Type B pancreatic cell (in vitro differentiated cells): Measurements from ENCODE around the gene MACF1. TPM values are rescaled to one million over a fixed set of nuclear protein-coding genes. Genes with fewer than 3 reads are reported as not detected.

ENCODE experiments used
- DNase-seq: peaks from one replicate; pipeline ENCODE4 v3.0.0; 2021; ENCODE audit warnings: mixed read lengths; ENCODE audit not compliant: unreplicated experiment; ENCODE audit errors: extremely low spot score
- H3K27ac Mint-ChIP-seq: 2 replicates; pipeline ENCODE4 v1.8.0; 2021; ENCODE audit warnings: mild to moderate bottlenecking, mixed read lengths
- H3K27me3 Mint-ChIP-seq: 2 replicates; pipeline ENCODE4 v1.8.0; 2021; ENCODE audit warnings: mixed read lengths
- H3K36me3 Mint-ChIP-seq: 2 replicates; pipeline ENCODE4 v1.8.0; 2021; ENCODE audit warnings: mixed read lengths
- H3K4me1 Mint-ChIP-seq: one replicate; pipeline ENCODE4 v1.8.0; 2021; ENCODE audit warnings: mixed read lengths; ENCODE audit not compliant: unreplicated experiment
- H3K4me3 Mint-ChIP-seq: 2 replicates; pipeline ENCODE4 v1.8.0; 2021; ENCODE audit warnings: mild to moderate bottlenecking, mixed read lengths
- H3K9me3 Mint-ChIP-seq: 2 replicates; pipeline ENCODE4 v1.8.0; 2021; ENCODE audit warnings: mixed read lengths
- CTCF ChIP-seq: fragments of 200-600 bp; sonication (generic); conservative IDR thresholded peaks from 2 replicates; pipeline ENCODE4 v1.5.0; 2021; ENCODE audit warnings: antibody characterized with exemption, mild to moderate bottlenecking
- total RNA-seq: library from RNA; stranded (reverse); gene quantifications from 2 replicates; pipeline ENCODE4 v1.2.1, GENCODE V29; 2021; ENCODE audit warnings: low replicate concordance

Gene MACF1
- total RNA-seq, 1 donor from 2014 or later = 201 TPM

- Mint-ChIP-seq H3K4me3 (no peak overlapping the region), H3K27me3 (no peaks in the 10 kb centered on the region), H3K36me3 (peaks cover 44% of the 10 kb centered on the region), H3K27ac (no peak overlapping the region), H3K9me3 (no peaks in the 10 kb centered on the region), H3K4me1 (no peaks in the 10 kb centered on the region)
- no peak for TF ChIP-seq CTCF
- no peak for DNase-seq
These were observed 90.0 kb downstream of the MACF1 start for GRCh38 chr1:39294531-39294930.

GRCh38 chr1:39295901-39296300 is 91.4 kb downstream of the MACF1 start:
- no peaks in the 10 kb centered on the region for H3K4me1 Mint-ChIP-seq
- H3K36me3 Mint-ChIP-seq = peaks cover 48% of the 10 kb centered on the region
- DNase-seq = no peak
- no peaks in the 10 kb centered on the region for H3K9me3 Mint-ChIP-seq
- H3K27ac Mint-ChIP-seq = no peak overlapping the region
- no peak overlapping the region for H3K4me3 Mint-ChIP-seq
- H3K27me3 Mint-ChIP-seq = no peaks in the 10 kb centered on the region
- no peak for TF ChIP-seq CTCF

GRCh38 chr1:39297551-39297950 is 93.1 kb downstream of the MACF1 start:
- H3K9me3 Mint-ChIP-seq = no peaks in the 10 kb centered on the region
- no peaks in the 10 kb centered on the region for H3K4me1 Mint-ChIP-seq
- no peaks in the 10 kb centered on the region for H3K27me3 Mint-ChIP-seq
- peaks cover 52% of the 10 kb centered on the region for H3K36me3 Mint-ChIP-seq
- no peak for TF ChIP-seq CTCF
- no peak overlapping the region for H3K4me3 Mint-ChIP-seq
- no peak overlapping the region for H3K27ac Mint-ChIP-seq
- no peak for DNase-seq

GRCh38 chr1:39301606-39302005 is 97.1 kb downstream of the MACF1 start:
- no peak overlapping the region for H3K4me3 Mint-ChIP-seq
- no peak overlapping the region for H3K27ac Mint-ChIP-seq
- TF ChIP-seq CTCF = no peak
- H3K4me1 Mint-ChIP-seq = no peaks in the 10 kb centered on the region
- no peak for DNase-seq
- peaks cover 34% of the 10 kb centered on the region for H3K36me3 Mint-ChIP-seq
- H3K27me3 Mint-ChIP-seq = no peaks in the 10 kb centered on the region
- no peaks in the 10 kb centered on the region for H3K9me3 Mint-ChIP-seq

- Mint-ChIP-seq H3K4me3 (no peak overlapping the region), H3K27me3 (no peaks in the 10 kb centered on the region), H3K9me3 (no peaks in the 10 kb centered on the region), H3K4me1 (no peaks in the 10 kb centered on the region), H3K36me3 (peaks cover 30% of the 10 kb centered on the region), H3K27ac (peak overlapping the region; percentile 17)
- TF ChIP-seq CTCF = no peak
- no peak for DNase-seq
These were observed 101.1 kb downstream of the MACF1 start for GRCh38 chr1:39305555-39305954.

GRCh38 chr1:39310015-39310414 is 105.5 kb downstream of the MACF1 start:
- no peak for DNase-seq
- Mint-ChIP-seq H3K27ac (no peak overlapping the region), H3K9me3 (no peaks in the 10 kb centered on the region), H3K36me3 (peaks cover 39% of the 10 kb centered on the region), H3K27me3 (no peaks in the 10 kb centered on the region), H3K4me1 (no peaks in the 10 kb centered on the region), H3K4me3 (no peak overlapping the region)
- no peak for TF ChIP-seq CTCF
